Breast epithelium (tissue), 3 donors: ENCODE data around the gene GANAB.

Experiments
- POLR2AphosphoS5 ChIP-seq, 3 donors: sonication (generic); formaldehyde crosslinking; IDR thresholded peaks; one replicate each; pipeline ENCODE4 v1.6.1; 2017; ENCODE audit warnings: antibody characterized with exemption in 3 of 3
- TF ChIP-seq, protein P1 (sequence below), 3 donors: fragments of 450-650 bp; IDR thresholded peaks; one replicate each; pipeline ENCODE4 v1.5.1; 2016 to 2017; ENCODE audit warnings: antibody characterized with exemption in 3 of 3, mild to moderate bottlenecking in 3 of 3, moderate library complexity in 3 of 3

DNA sequence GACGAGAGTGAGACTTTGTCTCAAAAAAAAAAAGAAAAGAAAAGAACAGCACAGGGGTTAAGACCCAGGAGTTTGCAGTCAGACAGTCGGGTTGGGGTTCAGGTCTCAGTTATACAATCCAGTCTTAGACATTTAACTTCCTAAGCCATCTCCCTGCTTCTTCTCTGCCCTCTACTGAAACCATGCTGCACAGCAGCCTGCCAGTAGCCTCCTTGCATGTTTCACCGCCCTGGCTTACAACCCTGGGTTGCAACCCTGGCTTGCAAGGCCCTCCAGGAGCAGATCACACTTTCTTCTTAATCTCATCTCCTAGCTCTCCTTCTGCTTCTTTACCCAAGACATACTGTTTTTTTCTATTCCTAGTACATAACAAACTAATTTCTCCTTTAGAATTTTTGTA is 18.7 kb downstream of the GANAB start:
- TF ChIP-seq, protein P1, sequence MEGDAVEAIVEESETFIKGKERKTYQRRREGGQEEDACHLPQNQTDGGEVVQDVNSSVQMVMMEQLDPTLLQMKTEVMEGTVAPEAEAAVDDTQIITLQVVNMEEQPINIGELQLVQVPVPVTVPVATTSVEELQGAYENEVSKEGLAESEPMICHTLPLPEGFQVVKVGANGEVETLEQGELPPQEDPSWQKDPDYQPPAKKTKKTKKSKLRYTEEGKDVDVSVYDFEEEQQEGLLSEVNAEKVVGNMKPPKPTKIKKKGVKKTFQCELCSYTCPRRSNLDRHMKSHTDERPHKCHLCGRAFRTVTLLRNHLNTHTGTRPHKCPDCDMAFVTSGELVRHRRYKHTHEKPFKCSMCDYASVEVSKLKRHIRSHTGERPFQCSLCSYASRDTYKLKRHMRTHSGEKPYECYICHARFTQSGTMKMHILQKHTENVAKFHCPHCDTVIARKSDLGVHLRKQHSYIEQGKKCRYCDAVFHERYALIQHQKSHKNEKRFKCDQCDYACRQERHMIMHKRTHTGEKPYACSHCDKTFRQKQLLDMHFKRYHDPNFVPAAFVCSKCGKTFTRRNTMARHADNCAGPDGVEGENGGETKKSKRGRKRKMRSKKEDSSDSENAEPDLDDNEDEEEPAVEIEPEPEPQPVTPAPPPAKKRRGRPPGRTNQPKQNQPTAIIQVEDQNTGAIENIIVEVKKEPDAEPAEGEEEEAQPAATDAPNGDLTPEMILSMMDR (IDR thresholded peaks at IDR 0.05) = no peak
- no peak for TF ChIP-seq POLR2AphosphoS5 (IDR thresholded peaks at IDR 0.05)
